Activated CD4-positive, alpha-beta T cell treated with anti-CD3 and anti-CD28 coated beads, Interleukin-2, amount 10 ng/mL, durations not matched to agents 7 days and 5 days (primary cell): ENCODE results near the gene TBC1D22A. TPM values are rescaled to one million over a fixed set of nuclear protein-coding genes. Genes with fewer than 3 reads are reported as not detected.

Experiments
- CTCF ChIA-PET: fragments of 350-600 bp; sonication (Branson Sonifier 250); formaldehyde crosslinking; loops from one replicate; lab custom pipeline; 2021; ENCODE audit warnings: antibody characterized with exemption; lab: Charles Lee
- POLR2A ChIA-PET: fragments of 350-600 bp; sonication (Branson Sonifier 250); formaldehyde crosslinking; loops from one replicate; lab custom pipeline; 2021; ENCODE audit warnings: antibody characterized with exemption; lab: Charles Lee
- DNase-seq: peaks from one replicate; pipeline ENCODE4 v3.0.0-alpha.2; 2020
- H3K27ac Mint-ChIP-seq: one replicate; pipeline ENCODE4 v1.8.0; 2021; ENCODE audit warnings: mild to moderate bottlenecking, moderate library complexity, mixed read lengths
- H3K27me3 Mint-ChIP-seq: one replicate; pipeline ENCODE4 v1.8.0; 2021; ENCODE audit warnings: mixed read lengths
- H3K36me3 Mint-ChIP-seq: one replicate; pipeline ENCODE4 v1.8.0; 2021; ENCODE audit warnings: low read depth, mixed read lengths
- H3K4me1 Mint-ChIP-seq: one replicate; pipeline ENCODE4 v1.8.0; 2021; ENCODE audit warnings: mixed read lengths
- H3K4me3 Mint-ChIP-seq: one replicate; pipeline ENCODE4 v1.8.0; 2021; ENCODE audit warnings: mild to moderate bottlenecking, moderate library complexity, mixed read lengths
- H3K9me3 Mint-ChIP-seq: one replicate; pipeline ENCODE4 v1.8.0; 2021; ENCODE audit warnings: mixed read lengths
- total RNA-seq, 2 experiments: library from RNA; stranded (reverse); gene quantifications; one replicate each; pipeline ENCODE4 v1.2.3, GENCODE V29; 2021

Gene TBC1D22A
- total RNA-seq, 2 experiments from 2014 or later: 34.1 to 39.2 TPM

DNA sequence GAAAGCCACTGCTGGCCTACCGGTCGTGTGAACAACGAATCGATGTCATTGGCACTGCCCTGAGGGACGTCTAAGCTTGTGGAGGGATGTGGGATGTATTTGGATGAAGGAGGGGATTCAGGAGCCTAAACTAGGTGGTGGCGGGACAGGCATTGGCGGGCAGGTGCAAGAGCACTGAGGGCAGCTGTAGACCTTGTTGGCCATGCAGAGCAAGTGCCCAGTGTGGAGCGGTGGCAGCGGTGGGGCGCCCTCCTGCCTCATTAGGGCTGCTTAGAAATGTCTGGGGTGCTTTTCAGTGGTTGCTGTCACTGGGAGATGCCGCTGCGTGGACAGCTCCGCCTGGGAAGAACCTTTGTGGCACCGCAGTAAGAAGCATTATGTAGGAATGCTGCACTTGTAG is 220.2 kb downstream of the TBC1D22A start:
- no peaks in the 10 kb centered on the region for H3K4me1 Mint-ChIP-seq
- peaks cover 7% of the 10 kb centered on the region for H3K36me3 Mint-ChIP-seq
- H3K27me3 Mint-ChIP-seq: no peaks in the 10 kb centered on the region
- H3K4me3 Mint-ChIP-seq: no peak overlapping the region
- ChIA-PET CTCF (no interaction called here), POLR2A (no interaction called here)
- no peaks in the 10 kb centered on the region for H3K9me3 Mint-ChIP-seq
- no peak overlapping the region for H3K27ac Mint-ChIP-seq
- DNase-seq: no peak

DNA sequence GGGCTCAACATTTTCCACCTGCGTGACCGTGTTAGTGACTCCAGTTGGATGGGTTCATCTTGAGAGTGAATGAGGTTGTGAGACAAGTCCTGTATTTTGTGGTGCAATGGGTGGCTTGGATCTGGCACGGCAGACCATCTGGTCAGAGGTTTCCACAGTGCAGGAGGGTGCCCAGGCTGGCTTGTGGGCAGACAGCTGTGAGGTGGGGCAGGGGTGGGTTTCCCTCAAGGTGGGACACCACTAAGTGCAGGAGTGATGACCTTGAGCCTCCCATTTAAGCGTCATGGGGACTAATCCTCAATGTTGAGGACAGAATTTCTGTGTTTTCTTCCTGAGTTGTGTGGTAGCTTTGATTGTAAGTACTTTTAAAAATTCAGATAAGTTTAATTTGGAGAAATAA is 220.6 kb downstream of the TBC1D22A start:
- Mint-ChIP-seq H3K27me3 (no peaks in the 10 kb centered on the region), H3K4me1 (no peaks in the 10 kb centered on the region), H3K36me3 (peaks cover 7% of the 10 kb centered on the region), H3K27ac (no peak overlapping the region), H3K4me3 (no peak overlapping the region), H3K9me3 (no peaks in the 10 kb centered on the region)
- no peak for DNase-seq
- ChIA-PET POLR2A (no interaction called here), CTCF (no interaction called here)

DNA sequence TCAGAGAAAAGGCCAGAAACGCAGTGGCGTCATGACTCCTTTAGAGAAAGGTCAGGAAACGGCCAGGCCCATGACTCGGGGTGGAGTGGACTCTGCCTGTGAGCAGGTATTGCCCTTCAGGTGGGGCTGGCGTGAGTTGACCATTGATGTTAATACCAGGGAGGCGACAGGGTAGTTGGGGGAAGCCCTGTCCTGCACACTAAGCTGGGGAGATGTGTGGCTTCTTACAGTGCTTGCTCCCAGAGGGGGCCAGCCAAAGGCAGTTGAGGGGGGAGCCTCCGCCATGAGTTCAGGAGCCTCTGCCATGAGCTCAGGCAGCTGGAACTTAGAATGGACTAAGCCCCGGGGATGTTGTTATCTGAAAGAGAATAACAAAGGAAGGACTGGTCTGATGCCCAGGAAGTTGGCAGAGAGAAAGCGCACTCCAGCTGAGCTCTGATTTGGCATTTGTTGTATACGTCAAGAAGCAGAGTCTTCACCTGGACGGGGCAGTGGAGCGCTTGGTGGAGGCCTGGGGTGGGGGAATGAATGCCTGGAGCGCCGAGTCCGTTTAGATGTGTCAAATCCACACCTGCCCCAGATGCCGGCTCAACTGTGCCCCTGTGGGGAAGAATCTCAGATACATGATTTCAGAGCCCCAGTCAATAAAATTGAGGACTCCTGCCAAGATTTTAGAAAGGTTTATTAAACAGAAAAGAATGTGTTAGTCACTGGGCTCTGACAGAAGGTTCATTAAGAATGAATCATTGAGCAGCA is 222.5 kb downstream of the TBC1D22A start:
- ChIA-PET CTCF (no interaction called here), POLR2A (no interaction called here)
- no peak for DNase-seq
- no peaks in the 10 kb centered on the region for H3K27me3 Mint-ChIP-seq
- H3K9me3 Mint-ChIP-seq: no peaks in the 10 kb centered on the region
- no peak overlapping the region for H3K4me3 Mint-ChIP-seq
- no peaks in the 10 kb centered on the region for H3K36me3 Mint-ChIP-seq
- no peak overlapping the region for H3K27ac Mint-ChIP-seq
- H3K4me1 Mint-ChIP-seq: no peaks in the 10 kb centered on the region

DNA sequence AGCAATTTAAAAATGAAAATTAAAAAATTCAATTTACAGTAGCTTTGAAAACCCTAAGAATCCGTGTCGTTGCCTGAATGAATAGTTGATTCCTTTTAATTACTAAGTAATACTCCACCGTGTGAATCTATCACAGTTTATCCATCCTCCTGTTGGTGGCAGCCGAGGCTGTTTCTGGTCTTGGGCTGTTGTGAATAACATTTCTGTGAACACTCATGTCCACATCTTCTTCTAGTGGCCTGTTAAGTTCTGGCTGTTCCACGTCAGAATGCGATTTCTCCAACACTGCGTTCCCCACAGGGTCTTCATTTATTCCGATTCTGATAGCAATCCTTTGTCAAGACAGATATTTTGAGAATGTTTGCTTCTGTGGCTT is 223.0 kb downstream of the TBC1D22A start:
- Mint-ChIP-seq H3K4me3 (no peak overlapping the region), H3K4me1 (no peaks in the 10 kb centered on the region), H3K9me3 (no peaks in the 10 kb centered on the region), H3K27ac (no peak overlapping the region), H3K36me3 (no peaks in the 10 kb centered on the region), H3K27me3 (no peaks in the 10 kb centered on the region)
- DNase-seq: no peak
- ChIA-PET CTCF (no interaction called here), POLR2A (no interaction called here)

DNA sequence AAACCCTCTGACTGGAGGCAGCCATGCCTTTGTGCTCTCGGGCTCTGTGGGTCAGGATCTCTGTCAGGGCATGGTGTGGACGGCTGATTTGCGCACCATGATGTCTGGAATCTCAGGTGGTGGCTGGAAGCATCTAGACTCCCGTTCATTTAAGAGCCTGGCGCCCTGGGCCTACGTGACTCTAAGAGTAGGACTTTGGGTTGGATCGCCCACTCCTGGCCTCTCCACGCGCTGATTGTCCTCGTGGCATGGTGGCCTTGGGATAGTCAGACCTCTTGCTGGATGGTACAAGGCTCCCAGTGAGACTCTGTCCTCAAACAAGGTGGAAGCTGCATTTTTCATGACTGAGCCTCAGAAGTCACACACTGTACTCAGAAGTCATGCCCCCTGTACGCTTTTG is 224.3 kb downstream of the TBC1D22A start:
- Mint-ChIP-seq H3K4me3 (no peak overlapping the region), H3K4me1 (no peaks in the 10 kb centered on the region), H3K27me3 (no peaks in the 10 kb centered on the region), H3K27ac (no peak overlapping the region), H3K36me3 (peaks cover 5% of the 10 kb centered on the region), H3K9me3 (no peaks in the 10 kb centered on the region)
- CTCF ChIA-PET: no interaction called here
- DNase-seq: no peak
- POLR2A ChIA-PET: no interaction called here

DNA sequence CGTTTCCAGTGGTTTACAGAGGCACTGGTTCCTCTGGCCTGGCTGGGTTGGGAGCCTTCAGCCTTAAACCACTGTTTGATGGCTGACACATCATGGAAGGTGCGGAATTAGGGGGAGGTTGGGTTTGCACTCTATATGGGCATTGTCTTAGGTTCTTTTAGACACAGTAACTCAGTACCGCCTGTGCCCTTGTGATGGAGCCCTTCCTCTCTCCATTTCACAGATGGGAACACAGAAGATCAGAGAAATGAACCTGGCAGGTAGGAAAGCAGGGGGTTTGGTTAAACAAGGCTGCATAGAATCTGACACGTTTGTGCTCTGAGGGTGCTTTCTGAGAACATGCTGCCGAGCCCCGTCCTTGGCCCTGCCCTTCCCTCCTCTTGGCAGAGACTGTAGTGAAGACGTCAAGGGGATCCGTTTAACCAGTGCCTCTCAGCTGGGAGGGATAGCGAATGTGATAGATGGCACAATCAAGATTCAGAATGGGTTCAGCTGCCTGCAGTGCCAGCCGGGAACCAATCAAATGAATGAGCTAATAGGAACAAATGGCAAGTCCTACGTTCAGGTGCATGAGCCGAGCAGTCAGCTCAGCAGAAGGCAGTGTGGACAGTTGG is 228.6 kb downstream of the TBC1D22A start:
- no peak overlapping the region for H3K4me3 Mint-ChIP-seq
- ChIA-PET CTCF (interaction anchor here (0.5 kb wide), 1 partner anchor 469 kb away, joined by 5 read pairs; no protein-coding TSS in a partner anchor), POLR2A (no interaction called here)
- H3K36me3 Mint-ChIP-seq: peaks cover 5% of the 10 kb centered on the region
- no peaks in the 10 kb centered on the region for H3K9me3 Mint-ChIP-seq
- H3K27me3 Mint-ChIP-seq: no peaks in the 10 kb centered on the region
- H3K27ac Mint-ChIP-seq: no peak overlapping the region
- DNase-seq: no peak
- no peaks in the 10 kb centered on the region for H3K4me1 Mint-ChIP-seq

DNA sequence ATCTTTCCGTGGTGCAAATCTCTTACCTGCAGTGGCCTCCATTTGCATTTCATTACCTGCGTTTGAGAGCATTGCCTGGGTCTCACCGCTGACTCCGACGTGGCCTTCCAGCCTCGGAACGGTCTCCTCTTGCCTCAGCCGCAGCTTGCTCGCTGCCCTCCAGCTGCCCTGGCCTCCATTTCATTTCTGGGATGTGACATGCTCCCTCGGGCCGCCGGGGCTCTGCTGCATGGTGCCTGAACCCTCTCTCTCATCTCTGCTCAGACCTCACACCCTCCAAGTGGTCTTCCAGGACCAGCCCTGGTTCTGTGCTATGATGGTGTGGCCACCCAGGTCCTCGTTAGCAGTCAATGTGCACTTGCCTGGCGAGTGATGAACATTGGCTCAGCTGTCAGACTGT is 229.2 kb downstream of the TBC1D22A start:
- Mint-ChIP-seq H3K4me3 (no peak overlapping the region), H3K4me1 (no peaks in the 10 kb centered on the region), H3K27me3 (no peaks in the 10 kb centered on the region), H3K36me3 (peaks cover 5% of the 10 kb centered on the region), H3K27ac (no peak overlapping the region), H3K9me3 (no peaks in the 10 kb centered on the region)
- ChIA-PET CTCF (interaction anchor here (0.5 kb wide), 1 partner anchor 468 kb away, joined by 5 read pairs; no protein-coding TSS in a partner anchor), POLR2A (no interaction called here)
- no peak for DNase-seq

DNA sequence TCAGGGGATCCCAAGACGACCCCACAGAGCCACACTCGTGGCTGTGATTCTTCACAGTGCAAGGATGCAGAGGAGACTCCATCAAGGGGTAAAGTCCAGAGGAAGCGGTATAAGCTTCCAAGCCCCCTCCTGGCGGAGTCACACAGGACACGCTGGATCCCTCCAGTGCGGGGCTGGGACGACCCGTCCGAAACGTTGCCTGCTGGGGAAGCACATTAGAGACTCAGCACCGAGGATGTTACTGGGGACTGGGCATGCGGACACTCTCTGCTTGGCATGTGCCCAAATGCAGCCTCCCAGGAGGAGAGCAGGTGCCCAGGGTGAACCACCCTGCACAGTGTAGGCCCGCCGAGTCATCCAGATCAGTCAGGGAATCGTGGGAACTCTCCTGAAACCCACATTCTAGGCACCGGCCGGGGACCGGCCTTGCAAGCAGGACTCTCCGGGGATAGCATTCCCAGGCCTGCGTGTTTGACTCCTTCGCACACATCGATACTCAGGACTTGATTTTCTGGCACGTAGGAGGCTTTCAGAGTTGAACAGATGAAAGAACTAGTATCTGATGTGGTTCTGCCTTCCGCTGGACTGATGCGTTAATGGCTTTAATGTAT is 229.8 kb downstream of the TBC1D22A start:
- Mint-ChIP-seq H3K4me3 (no peak overlapping the region), H3K4me1 (no peaks in the 10 kb centered on the region), H3K27me3 (no peaks in the 10 kb centered on the region), H3K27ac (no peak overlapping the region), H3K36me3 (peaks cover 5% of the 10 kb centered on the region), H3K9me3 (no peaks in the 10 kb centered on the region)
- no peak for DNase-seq
- ChIA-PET CTCF (no interaction called here), POLR2A (no interaction called here)

DNA sequence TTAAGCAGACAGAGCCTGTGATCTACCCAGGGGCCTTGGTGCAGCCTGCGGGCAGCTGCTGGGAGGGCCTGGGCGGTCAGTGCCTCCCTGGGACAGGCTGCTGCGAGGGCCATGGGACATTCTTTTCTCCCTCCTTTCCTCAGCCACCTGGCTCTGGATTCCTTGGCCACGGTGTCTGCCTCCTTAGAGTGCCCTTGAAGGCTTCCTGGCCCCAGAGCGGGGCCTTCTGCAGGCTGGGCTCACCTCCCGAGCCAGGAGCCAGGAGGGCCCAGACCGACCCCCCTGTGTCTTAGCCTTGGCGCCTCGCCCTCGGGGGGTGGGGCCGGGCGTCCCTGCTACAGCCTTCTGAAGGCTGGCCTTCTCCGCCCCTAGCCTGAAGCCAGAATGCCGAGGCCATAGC is 231.2 kb downstream of the TBC1D22A start:
- H3K9me3 Mint-ChIP-seq: no peaks in the 10 kb centered on the region
- H3K4me3 Mint-ChIP-seq: no peak overlapping the region
- ChIA-PET POLR2A (no interaction called here), CTCF (no interaction called here)
- DNase-seq: no peak
- no peak overlapping the region for H3K27ac Mint-ChIP-seq
- H3K36me3 Mint-ChIP-seq: peaks cover 5% of the 10 kb centered on the region
- no peaks in the 10 kb centered on the region for H3K4me1 Mint-ChIP-seq
- H3K27me3 Mint-ChIP-seq: no peaks in the 10 kb centered on the region

DNA sequence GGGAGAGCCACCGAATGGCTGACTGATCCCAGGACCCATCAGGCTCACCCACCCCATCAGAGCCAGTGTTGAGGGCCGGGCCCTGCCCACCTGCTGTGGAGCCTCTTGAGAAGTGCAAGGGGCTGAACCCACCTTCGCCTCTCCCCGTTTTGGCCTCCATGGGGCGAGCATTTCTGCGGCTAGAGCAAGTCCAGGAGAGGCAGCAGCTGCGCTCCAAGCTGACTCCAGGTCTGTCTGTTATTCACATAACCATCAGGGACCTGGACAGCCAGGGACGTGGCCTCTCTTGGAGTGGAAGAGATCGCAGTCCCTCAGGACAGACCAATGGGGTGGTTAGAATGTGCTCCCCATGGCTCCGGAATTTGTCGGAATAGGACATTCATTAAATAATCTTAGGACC is 231.8 kb downstream of the TBC1D22A start:
- Mint-ChIP-seq H3K4me3 (no peak overlapping the region), H3K36me3 (peaks cover 5% of the 10 kb centered on the region), H3K9me3 (no peaks in the 10 kb centered on the region), H3K27me3 (no peaks in the 10 kb centered on the region), H3K4me1 (peaks cover 2% of the 10 kb centered on the region), H3K27ac (no peak overlapping the region)
- no peak for DNase-seq
- ChIA-PET POLR2A (no interaction called here), CTCF (no interaction called here)

DNA sequence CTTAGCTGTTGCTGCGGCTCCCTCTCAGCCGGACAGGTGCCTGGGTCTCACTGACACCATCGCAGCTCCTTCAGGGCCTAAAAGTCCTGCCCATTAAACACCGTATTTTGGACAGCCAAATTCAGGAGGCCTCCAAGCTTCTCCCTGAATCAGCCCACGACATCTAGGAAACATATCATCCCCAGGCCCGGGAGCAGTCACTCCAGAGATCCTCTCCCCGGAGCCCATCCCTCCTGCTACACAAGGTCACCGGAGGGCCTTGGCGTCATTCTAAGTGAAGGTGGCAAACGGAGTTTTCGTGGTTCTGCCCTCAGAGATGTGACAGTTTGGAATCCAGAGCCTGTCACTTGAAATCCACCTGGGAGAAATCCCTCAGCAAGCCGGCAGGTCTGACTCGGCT is 232.5 kb downstream of the TBC1D22A start:
- CTCF ChIA-PET: no interaction called here
- Mint-ChIP-seq H3K4me1 (peaks cover 7% of the 10 kb centered on the region), H3K27me3 (no peaks in the 10 kb centered on the region), H3K4me3 (no peak overlapping the region), H3K9me3 (no peaks in the 10 kb centered on the region), H3K36me3 (peaks cover 7% of the 10 kb centered on the region), H3K27ac (no peak overlapping the region)
- DNase-seq: no peak
- POLR2A ChIA-PET: no interaction called here

DNA sequence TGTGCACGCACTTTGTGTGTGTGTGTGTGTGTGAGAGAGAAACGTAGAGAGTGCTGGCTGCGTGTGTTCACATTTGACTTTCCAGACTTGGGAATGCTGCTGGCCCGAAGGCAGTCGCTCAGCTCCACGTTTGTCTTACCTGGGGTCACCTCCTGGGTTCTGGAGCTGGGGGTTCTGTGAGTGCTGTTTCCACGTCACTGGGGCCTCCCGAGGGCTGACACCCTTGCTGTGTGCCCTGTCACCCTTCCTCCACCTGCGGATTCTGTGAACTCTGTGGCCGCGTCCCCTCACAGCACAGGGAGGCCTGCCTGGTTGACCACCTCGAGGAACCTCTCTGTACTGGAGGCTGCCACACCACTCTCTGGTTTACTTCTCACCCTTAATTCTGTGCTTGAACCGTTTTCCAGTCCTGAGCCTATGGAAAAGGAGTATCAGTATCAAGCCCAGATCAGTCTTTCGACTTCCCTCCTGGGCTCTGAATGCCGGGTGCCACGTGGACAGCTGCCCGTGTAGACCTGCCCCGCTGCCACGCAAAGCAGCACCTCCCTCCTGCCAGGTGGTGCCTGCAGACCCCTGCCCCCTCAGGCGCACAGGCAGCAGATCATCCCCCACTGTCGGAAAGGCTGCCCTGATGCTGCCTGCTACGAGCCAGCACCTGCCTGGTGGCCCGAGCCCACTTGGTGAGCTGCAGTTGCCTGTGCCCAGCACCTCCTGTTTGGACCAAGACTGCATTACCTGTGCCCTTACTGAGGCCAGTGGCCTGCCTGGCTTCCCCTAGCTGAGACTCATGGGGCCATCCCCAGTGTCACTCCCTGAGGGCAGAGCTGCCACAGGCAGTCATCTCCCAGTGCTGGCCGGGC is 233.3 kb downstream of the TBC1D22A start:
- POLR2A ChIA-PET: no interaction called here
- H3K9me3 Mint-ChIP-seq: no peaks in the 10 kb centered on the region

More for the DNA sequence above, 233.3 kb downstream of the TBC1D22A start:
- CTCF ChIA-PET: no interaction called here
- H3K27me3 Mint-ChIP-seq: no peaks in the 10 kb centered on the region
- DNase-seq: no peak
- no peak overlapping the region for H3K4me3 Mint-ChIP-seq
- peaks cover 13% of the 10 kb centered on the region for H3K4me1 Mint-ChIP-seq
- H3K27ac Mint-ChIP-seq: no peak overlapping the region
- peaks cover 7% of the 10 kb centered on the region for H3K36me3 Mint-ChIP-seq
